ENCODE measurements around the gene MYO19.

The MYO19 gene

DNA sequence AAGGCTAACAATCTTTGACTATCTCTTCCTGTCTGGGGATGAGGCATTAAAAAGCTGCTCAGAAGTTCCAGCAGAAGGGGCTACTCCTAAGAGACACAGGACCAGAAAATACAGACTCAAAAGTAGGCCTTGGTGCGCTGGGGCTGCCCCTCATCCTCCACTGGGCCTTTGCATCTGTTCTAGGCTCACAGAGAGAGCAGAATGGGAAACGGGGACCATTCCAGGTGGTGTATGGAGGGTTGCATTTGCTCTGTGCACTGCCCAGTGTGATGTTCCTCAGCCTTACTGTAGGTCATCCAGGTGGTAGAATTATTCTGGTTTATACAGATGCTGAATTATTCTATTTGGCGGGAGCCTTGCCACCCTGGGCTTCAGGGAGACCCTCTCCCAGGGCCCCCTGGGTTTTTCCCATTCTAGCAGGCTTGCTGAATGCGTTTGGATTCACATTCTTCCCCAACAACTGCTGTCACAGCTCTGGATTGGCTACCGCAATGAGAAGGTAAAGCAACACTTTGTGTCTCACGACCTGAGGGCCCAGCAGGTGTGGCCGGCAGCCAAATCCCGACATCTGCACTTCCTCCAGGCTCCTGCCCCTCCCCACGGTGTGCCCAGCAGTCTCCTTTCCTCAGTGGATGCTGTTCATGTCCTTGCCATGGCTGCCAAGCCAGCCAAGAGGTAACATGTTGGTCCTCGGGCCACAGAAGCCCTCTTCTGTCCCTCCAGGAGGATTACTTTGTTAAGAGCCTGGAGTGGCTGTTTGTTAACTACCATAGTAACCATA, 73.1 kb downstream of the MYO19 start:
- no peak for DNase-seq (ENCODE audit: low read depth in 1 of 2, low spot score in 1 of 2)
- TF ChIP-seq, protein P1, sequence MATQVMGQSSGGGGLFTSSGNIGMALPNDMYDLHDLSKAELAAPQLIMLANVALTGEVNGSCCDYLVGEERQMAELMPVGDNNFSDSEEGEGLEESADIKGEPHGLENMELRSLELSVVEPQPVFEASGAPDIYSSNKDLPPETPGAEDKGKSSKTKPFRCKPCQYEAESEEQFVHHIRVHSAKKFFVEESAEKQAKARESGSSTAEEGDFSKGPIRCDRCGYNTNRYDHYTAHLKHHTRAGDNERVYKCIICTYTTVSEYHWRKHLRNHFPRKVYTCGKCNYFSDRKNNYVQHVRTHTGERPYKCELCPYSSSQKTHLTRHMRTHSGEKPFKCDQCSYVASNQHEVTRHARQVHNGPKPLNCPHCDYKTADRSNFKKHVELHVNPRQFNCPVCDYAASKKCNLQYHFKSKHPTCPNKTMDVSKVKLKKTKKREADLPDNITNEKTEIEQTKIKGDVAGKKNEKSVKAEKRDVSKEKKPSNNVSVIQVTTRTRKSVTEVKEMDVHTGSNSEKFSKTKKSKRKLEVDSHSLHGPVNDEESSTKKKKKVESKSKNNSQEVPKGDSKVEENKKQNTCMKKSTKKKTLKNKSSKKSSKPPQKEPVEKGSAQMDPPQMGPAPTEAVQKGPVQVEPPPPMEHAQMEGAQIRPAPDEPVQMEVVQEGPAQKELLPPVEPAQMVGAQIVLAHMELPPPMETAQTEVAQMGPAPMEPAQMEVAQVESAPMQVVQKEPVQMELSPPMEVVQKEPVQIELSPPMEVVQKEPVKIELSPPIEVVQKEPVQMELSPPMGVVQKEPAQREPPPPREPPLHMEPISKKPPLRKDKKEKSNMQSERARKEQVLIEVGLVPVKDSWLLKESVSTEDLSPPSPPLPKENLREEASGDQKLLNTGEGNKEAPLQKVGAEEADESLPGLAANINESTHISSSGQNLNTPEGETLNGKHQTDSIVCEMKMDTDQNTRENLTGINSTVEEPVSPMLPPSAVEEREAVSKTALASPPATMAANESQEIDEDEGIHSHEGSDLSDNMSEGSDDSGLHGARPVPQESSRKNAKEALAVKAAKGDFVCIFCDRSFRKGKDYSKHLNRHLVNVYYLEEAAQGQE (IDR thresholded peaks at IDR 0.05; ENCODE audit: insufficient replicate concordance, low read depth), result no peak
- TF ChIP-seq, protein P2, sequence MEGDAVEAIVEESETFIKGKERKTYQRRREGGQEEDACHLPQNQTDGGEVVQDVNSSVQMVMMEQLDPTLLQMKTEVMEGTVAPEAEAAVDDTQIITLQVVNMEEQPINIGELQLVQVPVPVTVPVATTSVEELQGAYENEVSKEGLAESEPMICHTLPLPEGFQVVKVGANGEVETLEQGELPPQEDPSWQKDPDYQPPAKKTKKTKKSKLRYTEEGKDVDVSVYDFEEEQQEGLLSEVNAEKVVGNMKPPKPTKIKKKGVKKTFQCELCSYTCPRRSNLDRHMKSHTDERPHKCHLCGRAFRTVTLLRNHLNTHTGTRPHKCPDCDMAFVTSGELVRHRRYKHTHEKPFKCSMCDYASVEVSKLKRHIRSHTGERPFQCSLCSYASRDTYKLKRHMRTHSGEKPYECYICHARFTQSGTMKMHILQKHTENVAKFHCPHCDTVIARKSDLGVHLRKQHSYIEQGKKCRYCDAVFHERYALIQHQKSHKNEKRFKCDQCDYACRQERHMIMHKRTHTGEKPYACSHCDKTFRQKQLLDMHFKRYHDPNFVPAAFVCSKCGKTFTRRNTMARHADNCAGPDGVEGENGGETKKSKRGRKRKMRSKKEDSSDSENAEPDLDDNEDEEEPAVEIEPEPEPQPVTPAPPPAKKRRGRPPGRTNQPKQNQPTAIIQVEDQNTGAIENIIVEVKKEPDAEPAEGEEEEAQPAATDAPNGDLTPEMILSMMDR (IDR thresholded peaks at IDR 0.05; ENCODE audit: insufficient read depth, low read length), result no peak
- no peak for TF ChIP-seq POLR2AphosphoS5 (IDR thresholded peaks at IDR 0.05; ENCODE audit: low read depth)
- TF ChIP-seq SPI1 (IDR thresholded peaks at IDR 0.05; ENCODE audit: borderline replicate concordance, low read depth), result no peak
- no peak for TF ChIP-seq GABPA (IDR thresholded peaks at IDR 0.05; ENCODE audit: low read depth)
- Histone ChIP-seq H3K27me3 (ENCODE audit: insufficient read depth, poor library complexity, severe bottlenecking) (no peaks in the 10 kb centered on the region), H3K4me3 (replicated peaks; ENCODE audit: insufficient read depth, low read length) (no peak overlapping the region), H3K27ac (replicated peaks) (no peak overlapping the region)

DNA sequence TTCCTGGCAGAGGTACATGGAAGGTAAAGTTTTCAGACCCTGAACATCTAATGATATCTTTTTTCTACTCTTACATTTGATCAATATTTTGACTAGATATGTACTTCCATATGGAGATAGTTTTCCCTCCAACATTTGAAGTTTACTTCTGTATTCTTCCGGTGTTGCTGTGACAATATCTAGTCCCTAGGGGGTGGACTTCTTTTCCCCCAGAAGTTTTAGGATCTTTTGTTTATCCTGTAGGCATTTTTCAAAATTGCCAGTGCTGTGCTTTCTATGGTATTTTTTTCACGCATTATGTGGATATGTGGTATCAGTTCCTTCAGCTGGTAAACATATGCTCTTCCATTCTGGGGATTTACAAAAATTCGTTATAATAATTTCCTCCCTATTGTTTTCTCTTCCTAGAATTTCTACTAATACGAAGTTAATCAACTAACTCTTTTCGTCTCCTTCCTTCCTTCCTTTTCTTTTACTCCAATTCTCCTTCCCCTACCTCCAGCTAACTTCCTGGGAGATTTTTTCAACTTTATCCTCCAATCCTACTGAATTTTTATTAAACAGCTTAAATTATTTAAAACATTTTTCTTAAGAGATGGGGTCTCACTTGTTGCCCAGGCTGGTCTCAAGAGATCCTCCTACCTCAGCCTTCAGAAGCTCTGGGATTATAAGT, 74.3 kb downstream of the MYO19 start:
- DNase-seq (ENCODE audit: low read depth in 1 of 2, low spot score in 1 of 2), result no peak
- Histone ChIP-seq H3K27ac (replicated peaks) (no peak overlapping the region), H3K27me3 (ENCODE audit: insufficient read depth, poor library complexity, severe bottlenecking) (no peaks in the 10 kb centered on the region), H3K4me3 (replicated peaks; ENCODE audit: insufficient read depth, low read length) (no peak overlapping the region)
- TF ChIP-seq, protein P2 (IDR thresholded peaks at IDR 0.05; ENCODE audit: insufficient read depth, low read length), result no peak
- no peak for TF ChIP-seq GABPA (IDR thresholded peaks at IDR 0.05; ENCODE audit: low read depth)
- TF ChIP-seq POLR2AphosphoS5 (IDR thresholded peaks at IDR 0.05; ENCODE audit: low read depth), result no peak
- TF ChIP-seq SPI1 (IDR thresholded peaks at IDR 0.05; ENCODE audit: borderline replicate concordance, low read depth), result no peak
- TF ChIP-seq, protein P1 (IDR thresholded peaks at IDR 0.05; ENCODE audit: insufficient replicate concordance, low read depth), result no peak

DNA sequence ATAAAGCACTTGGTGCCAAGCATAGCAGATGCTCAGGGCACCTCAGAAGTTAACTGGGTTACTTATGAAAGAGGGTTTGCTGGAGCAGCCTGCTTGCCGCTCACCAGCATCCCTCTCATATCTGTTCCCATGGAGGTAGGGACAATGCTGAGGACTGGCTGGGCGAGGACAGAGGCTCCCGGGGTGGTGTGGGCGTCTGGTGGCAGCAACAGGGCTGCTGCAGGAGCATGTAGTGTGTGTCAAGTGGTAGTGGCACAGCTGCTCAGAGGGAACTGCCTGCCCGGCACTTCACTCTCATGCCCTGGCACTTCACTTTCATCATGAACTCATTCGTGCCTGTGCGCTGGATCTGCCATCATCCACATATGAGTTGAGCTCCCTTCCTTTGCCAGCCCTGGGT, 75.1 kb downstream of the MYO19 start:
- TF ChIP-seq, protein P1 (IDR thresholded peaks at IDR 0.05; ENCODE audit: insufficient replicate concordance, low read depth), result no peak
- TF ChIP-seq GABPA (IDR thresholded peaks at IDR 0.05; ENCODE audit: low read depth) (no peak), SPI1 (IDR thresholded peaks at IDR 0.05; ENCODE audit: borderline replicate concordance, low read depth) (no peak), POLR2AphosphoS5 (IDR thresholded peaks at IDR 0.05; ENCODE audit: low read depth) (no peak)
- TF ChIP-seq, protein P2 (IDR thresholded peaks at IDR 0.05; ENCODE audit: insufficient read depth, low read length), result no peak
- no peak overlapping the region for H3K4me3 ChIP-seq (replicated peaks; ENCODE audit: insufficient read depth, low read length)
- DNase-seq (ENCODE audit: low read depth in 1 of 2, low spot score in 1 of 2), result no peak
- no peaks in the 10 kb centered on the region for H3K27me3 ChIP-seq (ENCODE audit: insufficient read depth, poor library complexity, severe bottlenecking)
- no peak overlapping the region for H3K27ac ChIP-seq (replicated peaks)
